Measurements from ENCODE around the gene CENPM.

CENPM gene, protein sequence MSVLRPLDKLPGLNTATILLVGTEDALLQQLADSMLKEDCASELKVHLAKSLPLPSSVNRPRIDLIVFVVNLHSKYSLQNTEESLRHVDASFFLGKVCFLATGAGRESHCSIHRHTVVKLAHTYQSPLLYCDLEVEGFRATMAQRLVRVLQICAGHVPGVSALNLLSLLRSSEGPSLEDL

GRCh38 chr22:41946629-41947423 lies at the start of gene CENPM:
CENPM (minus strand) TSS chr22:41947152; CDS start chr22:41947076, 76 bp downstream.
- DNase-seq, result peak; percentile 97

GRCh38 chr22:41995211-41995610 lies 48.3 kb upstream of the CENPM start:
- DNase-seq, result no peak

GRCh38 chr22:41992496-41992895 lies 45.5 kb upstream of the CENPM start:
- DNase-seq, result no peak

- no peak for DNase-seq
Observed at GRCh38 chr22:41991111-41991510, 44.2 kb upstream of the CENPM start.

DNA sequence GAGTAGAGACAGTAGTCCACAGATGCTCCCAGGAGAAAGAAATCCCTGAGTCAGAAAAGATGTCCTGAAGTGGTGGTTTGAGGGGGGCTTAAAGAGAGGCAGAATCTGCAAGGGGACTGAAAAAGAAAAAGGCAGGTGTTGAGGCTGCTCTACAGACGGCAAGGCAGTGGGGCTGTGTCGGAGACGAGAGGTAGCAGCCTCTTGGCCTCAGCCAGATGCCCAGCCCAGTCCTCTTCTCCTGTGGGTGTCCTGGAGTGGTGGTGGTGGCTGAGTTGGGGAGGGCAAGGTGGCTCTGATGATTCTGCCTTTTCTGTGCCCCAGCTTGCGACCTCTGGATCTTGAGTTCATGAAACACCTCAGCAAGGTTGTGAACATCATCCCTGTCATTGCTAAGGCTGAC lies 42.3 kb upstream of the CENPM start:
- DNase-seq, result no peak

GRCh38 chr22:41987276-41987675 lies 40.3 kb upstream of the CENPM start:
- DNase-seq, result no peak

DNA sequence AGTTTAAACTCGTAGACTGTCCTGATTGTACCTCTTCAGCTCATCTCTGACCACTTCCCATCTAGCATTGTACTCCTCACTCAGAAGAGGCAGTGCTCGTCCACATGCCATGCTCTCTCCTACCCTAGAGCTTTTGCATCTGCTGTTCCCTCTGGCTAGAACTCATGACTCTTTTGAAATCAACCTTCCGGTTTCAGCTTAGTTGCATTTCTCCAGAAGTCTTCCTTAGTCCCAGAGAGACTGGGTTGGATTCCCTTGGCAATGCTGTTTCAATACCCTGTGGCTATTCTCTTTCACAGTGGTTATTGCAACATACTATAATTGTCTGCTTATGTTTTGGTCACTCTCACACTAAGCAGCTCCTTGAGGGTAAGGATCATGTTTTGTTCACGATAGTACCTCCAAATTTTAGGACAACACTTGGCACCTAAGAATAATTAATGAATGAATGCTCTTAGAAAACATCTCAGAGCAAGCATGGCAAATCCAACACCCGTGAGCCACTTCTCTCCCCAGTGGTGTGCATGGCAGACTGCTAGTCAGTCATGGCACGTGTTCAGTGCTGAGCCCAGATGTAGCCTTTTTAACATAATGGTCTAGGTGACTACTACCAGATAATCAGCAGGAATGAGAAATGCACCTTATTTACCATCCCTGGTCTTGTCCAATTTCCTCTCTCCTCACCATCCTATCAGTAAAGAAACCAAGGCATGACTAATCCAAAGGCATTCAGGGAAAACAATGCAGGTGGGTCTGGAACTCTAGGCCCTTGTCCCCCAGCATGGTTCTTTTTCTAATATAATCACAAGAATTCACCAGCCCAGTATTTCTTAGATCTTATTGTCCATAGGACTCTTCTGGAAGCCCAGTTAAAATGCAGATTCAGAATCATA lies 36.8 kb upstream of the CENPM start:
- no peak for DNase-seq

- no peak for DNase-seq
Observed at GRCh38 chr22:41982865-41983264, 35.9 kb upstream of the CENPM start.

GRCh38 chr22:41979423-41980250 lies 32.7 kb upstream of the CENPM start:
- DNase-seq, result no peak

DNA sequence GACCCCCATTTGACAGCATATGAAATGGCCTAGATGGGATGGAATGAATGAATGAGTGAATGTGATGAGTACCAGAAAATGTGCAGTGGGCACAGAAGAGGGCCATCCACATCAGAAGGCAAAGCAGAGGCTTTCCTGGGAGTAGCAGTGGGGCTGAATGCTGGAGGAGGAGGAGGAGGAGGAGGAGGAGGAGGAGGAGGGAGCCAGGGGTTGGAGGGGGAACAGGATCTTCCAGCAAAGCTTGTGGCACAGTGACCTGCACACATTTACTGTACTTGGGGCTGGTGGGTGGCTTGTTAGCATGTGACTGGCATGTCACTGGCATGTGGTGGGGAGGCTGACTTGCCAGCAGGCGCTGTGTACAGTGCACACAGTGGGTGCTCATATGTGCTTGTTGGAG lies 31.8 kb upstream of the CENPM start:
- no peak for DNase-seq

- no peak for DNase-seq
Observed at GRCh38 chr22:41976961-41977566, 30.1 kb upstream of the CENPM start.

DNA sequence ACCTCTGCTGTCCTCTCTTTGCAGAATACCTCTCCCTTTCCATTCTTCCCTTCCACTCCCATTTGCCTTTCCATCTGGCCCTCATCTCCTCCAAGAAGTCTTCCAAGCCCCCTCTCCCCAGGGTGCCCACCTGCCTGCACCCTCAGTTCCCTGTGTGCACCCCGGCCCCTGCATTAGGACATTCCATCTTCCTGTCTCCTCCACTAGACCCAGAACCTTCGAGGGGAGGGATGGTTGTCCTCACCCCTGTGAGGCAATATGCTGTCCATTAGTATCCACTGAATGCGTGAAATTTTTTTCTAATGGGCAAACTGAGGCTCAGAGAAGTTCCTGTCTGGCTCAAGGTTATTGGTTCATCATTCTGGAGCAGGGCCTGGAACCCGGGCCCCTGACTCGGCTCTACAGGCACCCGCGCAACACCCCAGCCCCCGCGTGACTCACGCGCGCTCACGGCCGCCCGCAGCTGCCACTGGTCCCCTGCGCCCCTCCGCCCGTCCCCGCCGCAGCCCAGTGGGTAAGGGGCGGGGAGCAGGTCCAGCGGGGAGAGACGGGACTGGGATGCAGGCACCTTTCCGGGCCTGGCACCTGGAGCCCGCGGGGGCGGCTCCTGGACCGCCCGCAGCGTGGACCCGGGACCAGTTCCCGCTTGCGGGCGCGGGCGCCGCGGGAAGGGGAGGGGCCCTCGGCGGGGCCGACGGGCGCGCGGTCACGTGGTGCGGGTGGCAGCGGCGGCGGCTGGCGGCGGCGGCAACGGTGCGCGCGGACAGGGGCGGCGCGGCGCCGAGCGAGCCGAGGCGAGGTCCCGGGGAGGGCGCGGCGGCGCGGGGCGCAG lies 29.3 kb upstream of the CENPM start:
- DNase-seq, result no peak

- no peak for DNase-seq
Observed at GRCh38 chr22:41975299-41976069, 28.5 kb upstream of the CENPM start.

DNA sequence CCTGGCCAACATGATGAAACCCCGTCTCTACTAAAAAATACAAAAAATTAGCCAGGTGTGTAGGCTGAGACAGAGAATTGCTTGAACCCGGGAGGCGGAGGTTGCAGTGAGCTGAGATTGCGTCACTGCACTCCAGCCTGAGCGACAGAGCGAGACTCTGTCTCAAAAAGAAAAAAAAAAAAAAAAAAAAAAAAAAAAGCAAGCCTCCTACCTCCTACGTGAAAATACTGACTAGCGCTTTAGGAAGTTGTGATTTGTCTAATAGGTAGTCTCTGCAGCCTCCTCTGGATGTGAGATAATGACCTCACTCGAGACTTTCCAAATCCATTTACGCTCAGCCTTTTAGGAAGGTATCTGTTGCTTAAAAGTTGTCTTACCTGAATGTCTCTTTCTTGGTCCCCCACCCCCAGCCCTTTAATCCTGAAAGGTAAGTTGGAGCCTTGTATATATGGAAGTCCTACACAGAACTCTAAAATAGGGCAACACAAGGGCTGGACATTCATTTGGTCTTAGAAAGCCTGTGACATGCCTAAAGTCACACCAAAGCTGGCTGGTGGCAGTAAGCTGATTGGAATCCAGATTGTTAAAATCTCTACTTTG lies 27.8 kb upstream of the CENPM start:
- DNase-seq, result no peak

- DNase-seq, result no peak
Observed at GRCh38 chr22:41971431-41971830, 24.5 kb upstream of the CENPM start.

- no peak for DNase-seq
Observed at GRCh38 chr22:41970601-41971000, 23.6 kb upstream of the CENPM start.

- no peak for DNase-seq
Observed at GRCh38 chr22:41969110-41969646, 22.2 kb upstream of the CENPM start, which contains the start of gene SEPTIN3. SEPTIN3 (plus strand) TSS chr22:41969443; CDS start chr22:41971493, 2,050 bp downstream.

GRCh38 chr22:41968601-41969000 lies 21.6 kb upstream of the CENPM start:
- no peak for DNase-seq

DNA sequence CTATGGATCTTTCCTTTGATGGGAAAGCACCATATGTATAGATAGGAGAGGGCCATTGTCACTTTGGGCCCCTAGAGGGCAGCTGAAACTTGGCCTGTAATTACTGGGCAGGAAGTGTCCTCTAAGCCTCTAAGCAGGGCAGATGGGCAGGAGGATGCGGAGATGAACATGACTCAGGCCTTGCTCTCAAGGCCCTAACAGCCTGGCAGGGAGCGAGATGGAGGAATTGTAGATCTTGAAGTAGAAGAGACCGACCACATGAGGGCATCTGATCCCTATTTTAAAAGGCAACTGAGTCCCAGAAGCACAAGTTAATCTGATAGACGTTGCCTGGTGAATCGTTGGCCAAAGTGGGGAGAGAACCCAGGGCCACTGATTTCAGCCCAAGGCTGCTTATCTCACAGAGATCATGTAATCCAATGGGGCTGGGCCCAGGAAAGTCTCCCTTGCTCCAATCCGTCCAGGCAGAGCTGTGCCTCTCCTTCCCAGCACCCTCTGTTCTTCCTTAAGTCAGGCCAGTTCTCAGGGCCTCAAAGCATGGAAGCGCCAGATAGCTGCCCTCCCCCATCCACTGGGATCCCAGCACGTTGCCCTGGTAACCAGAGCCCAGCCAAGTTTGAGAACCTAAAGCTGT lies 19.8 kb upstream of the CENPM start:
- no peak for DNase-seq
